SK-N-MC (cell line): ENCODE results near the gene LINC01488.

Source experiments
- EZH2 ChIP-seq: fragments of 200-600 bp; sonication (generic); IDR thresholded peaks from one replicate; pipeline ENCODE4 v1.6.1; 2017; ENCODE audit warnings: antibody characterized with exemption
- FOXP2 ChIP-seq: optimal IDR thresholded peaks from 2 replicates; pipeline ENCODE3; 2011; ENCODE audit warnings: mild to moderate bottlenecking, moderate library complexity; ENCODE audit not compliant: insufficient read depth; ENCODE audit errors: extremely low read length, control extremely low read depth
- POLR2AphosphoS5 ChIP-seq: IDR thresholded peaks from 2 replicates; pipeline ENCODE4 v1.6.1; 2012; ENCODE audit warnings: mild to moderate bottlenecking, low read depth, low read length, borderline replicate concordance

- no peak for TF ChIP-seq FOXP2
- no peak for TF ChIP-seq POLR2AphosphoS5
- TF ChIP-seq EZH2 = no peak
These were observed 31.3 kb downstream of the LINC01488 start for GRCh38 chr11:69512790-69513189.
